NCI-H128 (cell line): ENCODE results near the gene TMEM132D.
A peak's percentile ranks its signal among the peaks of the same experiment; 100 is the strongest.

Source experiments
- DNase-seq: peaks from one replicate; lab custom pipeline; 2025; ENCODE audit not compliant: unreplicated experiment; lab: John Stamatoyannopoulos, UW

The TMEM132D gene

DNA sequence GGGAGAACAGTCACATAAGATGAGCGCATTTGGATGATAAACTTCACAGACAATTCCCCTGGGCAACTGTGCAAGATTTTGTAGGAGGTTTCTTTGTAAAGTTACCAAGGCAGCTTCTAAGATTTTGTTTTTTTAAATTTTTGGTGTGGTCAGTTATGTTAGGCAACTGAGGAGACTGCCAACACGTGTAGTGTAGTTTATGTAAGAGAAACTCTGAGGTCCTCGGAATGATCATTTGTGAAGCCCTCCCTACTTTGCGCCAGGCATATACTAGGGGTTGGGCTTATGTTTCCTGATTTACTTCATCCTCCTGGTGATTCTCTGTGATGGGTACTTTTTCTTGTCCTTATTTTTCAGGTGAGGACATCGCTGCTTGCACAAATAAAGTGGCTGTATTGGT, 433.6 kb downstream of the TMEM132D start:
- no peak for DNase-seq

DNA sequence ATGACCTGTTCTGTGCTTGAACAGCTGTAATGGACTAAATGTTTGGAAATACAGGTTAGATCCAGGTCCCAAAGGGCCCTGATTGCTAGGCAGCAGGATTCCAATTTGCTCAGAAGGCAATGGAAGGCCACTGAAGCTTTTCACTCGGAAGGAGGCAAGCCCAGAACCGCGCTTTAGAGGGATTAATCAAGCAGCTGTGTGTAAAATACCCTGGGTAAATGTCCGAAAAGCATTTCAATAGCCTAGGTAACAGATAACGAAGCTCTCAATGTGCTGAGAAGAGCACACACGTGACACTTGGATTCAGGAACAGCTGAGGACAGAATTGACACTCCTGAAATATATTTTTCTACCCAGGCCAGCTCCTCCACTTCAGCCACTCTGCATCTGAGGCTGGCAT, 436.1 kb downstream of the TMEM132D start:
- no peak for DNase-seq

DNA sequence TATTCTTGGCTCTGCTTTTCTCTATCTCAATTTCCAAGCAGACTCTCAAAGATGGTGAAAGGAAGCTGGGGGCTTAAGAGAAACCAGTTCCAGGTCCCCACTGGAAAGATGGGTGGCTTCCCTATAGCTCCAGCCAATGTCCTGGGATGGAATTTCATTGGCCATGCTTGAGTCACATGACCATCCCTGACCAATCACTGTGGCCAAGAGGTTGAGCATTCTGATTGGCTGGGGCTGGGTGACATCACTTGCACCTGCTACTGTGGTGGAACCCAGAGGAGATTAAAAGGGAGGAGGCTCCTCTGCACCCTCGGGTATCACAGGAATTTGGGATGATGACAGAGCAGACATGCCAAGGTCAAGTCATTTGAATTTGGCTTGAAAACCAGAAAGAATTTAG, 436.5 kb downstream of the TMEM132D start:
- DNase-seq = no peak

DNA sequence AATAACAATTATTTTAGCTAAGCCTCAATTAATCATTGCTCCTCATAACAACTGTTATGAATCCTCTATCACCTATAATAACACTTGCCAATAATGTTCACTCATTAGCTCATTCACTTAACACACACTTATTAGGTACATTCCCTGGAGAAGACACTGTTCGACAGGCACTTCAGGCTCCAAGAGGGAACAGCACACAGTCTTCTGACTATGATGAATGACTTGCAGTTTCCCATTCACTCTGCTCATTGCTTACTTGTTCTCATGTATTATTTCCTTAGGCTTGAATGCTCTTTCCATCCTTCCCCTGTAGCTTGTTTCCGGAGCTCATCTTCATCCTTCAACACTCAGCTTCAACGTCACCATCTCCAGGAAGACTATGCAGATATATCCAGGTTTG, 437.3 kb downstream of the TMEM132D start:
- DNase-seq = no peak

DNA sequence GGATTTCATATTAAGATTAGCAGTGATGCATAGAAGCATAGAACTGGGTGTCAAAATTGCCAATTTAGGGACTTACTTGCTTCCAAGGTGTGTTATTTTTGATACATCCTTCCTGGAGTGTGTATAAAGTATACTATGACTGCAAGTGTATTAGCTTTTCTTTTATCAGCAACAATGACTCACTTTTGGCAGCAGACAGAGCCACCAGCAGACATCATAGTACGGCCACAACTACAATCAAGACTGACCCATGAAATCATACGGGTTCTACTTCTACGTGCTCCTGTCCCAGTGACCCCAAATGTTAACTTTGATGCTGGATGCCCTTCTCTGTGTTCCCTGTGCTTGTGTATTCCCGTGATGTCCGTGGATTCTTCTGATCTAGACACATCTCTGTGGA, 443.9 kb downstream of the TMEM132D start:
- DNase-seq = no peak

DNA sequence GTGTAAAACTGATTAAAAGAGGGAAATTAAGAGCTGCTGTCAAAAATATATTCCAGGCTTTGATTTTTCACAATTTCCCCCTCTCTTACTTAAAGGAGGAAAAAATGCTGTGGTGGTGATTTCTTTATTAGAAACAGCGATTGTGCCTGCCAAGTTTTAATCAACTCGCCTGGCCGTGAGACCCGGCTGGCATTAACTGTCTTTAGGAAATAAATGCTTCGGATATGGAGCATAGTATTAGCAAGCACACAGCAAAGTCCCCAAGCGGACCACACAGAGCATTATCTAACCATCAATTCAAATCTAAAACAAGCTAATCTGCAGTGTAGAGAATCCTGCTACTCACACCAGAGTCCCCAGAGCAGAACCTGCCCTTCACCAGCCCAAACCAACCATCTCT, 457.1 kb downstream of the TMEM132D start:
- no peak for DNase-seq

DNA sequence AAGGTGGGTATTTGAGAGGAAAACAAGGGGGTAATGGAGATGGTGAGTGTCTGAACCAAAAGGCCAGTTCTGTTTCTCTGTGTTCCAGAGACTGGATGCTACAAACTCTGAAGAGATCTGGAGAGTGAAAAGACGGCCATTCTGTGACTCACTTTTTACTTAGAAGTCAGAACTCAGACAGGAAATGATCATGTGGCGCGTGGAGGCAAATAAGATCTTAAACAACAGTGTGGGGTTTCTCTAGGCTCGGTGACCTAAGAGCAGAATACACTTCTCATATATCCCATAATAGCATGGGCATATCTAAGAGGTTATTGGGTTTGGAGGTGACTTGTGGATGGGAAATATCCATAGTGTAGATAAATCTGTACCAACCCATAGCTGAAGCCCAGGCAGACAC, 463.5 kb downstream of the TMEM132D start:
- DNase-seq = no peak

DNA sequence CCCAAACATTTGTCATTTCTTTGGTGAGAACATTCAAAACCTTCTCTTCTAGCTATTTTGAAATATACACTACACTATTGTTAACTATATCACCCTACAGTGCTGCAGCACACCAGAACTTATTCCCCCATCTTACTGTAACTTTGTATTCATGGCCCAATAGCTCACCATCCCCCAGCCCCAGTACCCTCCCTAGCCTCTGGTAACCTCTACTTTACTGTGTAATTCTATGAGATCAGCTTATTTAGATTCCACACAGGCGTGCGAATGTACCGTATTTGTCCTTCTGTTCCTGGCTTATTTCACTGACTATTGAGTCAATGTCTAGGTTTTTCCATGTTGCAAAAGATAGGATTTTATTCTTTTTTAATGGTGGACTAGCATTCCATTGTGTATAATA, 469.0 kb downstream of the TMEM132D start:
- no peak for DNase-seq

DNA sequence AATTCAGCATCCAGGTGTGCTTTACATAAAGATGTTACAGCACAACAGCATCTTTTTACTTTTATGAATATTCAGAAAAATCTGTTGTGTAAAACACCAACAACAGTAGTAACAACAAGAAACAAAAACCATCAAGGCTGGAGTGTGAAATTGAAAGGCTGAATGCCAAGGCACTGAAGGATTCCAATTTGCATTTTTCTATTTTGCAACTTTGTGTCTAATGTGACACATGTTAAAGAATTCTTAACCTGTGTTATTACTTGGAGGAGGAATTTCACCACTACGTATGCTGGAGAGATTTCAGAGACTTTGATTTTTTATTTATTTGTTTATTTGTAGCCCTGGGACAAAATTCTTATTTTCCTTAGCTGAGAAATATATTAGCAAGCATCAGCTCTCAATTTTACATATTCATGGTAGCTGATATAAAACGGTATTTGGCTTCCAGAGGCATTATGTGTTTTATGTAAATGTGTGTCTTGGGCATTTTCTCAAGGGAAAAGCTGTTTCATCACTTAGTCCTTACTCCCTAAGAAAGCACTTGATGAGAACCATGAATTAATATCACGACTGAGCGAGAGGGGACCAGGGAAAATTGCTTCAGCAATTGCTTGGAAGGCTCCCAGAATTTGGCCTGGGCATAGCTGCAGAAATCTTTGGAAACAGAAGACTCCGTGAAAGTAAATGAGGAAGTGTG, 475.4 kb downstream of the TMEM132D start:
- DNase-seq = no peak

DNA sequence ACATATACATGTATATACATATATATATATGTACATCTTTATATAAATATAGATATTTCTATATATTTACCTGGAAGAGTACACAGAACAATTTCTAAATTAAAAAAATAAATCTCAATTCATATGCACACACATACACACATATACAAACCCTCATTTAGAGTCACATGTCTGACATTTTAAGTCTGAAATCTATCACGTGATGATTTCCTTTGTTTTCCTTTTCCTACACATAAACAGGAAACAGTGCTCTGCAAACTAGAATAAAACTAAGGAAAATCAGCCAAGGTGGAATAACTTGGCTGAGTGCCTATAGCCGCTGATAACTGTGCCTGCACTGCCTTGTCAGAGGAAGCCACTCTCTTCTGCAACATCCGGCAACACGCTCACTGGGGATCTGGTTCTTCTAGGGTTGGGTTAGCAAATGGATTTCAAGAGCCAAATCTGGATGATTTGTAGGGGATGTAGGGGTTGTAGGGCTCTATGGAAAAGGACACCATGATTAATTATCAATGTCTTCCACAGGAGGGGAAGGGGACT, 480.7 kb downstream of the TMEM132D start:
- no peak for DNase-seq

DNA sequence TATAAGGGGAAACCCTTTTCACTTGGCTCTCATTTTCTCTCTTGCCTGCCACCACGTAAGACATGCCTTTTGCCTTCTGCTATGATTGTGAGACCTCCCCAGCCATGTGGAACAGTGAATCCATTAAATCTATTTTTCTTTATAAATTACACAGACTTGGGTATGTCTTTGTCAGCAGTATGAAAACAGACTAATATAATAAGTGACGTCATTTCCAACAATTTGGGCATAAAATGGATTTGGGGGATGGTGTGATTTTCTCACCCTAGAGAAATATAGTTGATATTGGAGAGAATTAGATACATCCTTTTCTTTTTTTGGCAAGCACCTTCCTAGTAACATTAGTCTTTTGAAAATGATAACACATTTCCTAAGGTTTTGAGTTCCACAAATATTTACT, 490.5 kb downstream of the TMEM132D start:
- DNase-seq = no peak

DNA sequence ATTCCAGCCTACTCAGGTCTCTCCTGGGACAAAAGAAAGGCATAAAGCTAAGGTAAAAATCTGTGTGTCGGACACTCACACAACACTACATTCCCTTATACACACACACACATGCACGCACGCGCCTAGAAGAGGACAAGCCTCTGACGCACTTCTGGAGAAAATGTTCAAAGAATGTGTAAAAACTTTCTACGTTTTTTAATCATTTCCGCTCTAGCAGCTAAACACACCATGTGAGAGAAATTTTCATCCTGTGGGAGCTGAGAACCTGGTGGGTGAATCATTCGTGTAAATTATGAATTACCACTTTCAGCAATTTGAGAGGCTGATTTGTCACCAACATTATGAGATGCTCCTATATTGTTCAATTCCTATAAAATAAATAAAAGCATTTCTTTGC, 494.5 kb downstream of the TMEM132D start:
- DNase-seq = no peak

DNA sequence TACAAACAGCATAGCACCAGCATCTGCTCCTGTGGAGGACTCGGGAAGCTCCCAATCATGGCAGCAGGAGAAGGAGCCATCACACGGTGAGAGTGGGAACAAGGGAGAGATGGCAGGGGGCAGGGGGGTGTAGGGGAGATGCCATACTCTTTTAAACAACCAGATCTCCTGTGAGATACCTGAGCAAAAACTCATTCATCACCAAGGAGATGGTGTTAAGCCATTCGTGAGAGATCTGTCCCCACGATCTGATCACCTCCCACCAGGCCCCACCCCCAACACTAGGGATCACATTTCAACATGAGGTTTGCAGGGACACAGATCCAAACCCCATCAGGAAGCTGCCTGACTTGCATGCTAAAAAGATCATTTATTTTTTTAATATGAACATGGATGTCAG, 499.3 kb downstream of the TMEM132D start:
- no peak for DNase-seq

DNA sequence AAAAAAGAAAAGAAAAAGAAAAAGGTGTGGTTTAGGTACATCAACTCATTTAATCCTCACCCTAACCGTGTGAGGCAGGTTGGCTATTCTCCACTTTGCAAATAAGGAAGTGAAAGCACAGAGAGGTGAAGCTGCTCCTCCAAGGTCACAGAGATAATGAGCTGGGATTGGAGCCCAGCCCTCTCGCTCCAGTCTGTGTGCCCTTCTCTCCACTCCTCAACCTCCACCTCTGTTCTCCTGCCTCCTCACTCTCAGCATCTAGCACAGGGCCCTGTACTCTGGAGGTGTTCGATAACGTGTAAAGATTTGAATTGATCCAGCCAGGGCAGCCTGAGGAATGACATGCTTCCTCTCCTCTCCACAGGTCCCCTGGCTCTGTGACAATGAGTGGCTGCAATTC, 502.3 kb downstream of the TMEM132D start:
- no peak for DNase-seq

DNA sequence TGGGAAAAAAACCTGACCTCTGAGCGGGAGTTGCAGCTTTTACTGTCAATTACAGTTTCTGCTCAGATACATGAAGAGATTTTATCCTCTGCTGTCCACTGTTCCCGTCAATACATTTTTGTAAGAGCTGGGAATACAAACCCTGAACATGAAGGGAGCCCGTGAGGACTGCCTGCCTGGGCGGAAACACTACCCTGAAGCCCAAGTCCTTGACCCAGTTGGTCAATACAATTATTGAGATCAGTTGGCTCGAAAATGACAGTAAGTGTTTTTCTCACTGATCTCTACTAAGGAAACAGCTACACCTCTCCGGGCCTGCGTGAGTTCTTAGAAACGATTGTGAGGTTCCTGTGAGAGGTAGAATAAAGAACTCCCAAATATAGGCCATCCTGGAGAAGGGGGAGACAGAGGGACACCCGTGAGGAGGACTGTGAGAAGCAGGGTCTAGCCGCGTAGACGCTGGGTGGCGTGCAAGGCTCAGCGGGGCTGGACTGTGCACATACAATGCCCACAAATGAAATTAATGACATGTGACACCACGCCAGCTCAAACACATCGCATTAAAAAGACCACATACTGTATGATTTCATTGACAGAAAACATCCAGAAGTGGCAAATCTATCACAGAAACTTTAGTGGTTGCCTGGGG, 509.5 kb downstream of the TMEM132D start:
- DNase-seq = no peak

DNA sequence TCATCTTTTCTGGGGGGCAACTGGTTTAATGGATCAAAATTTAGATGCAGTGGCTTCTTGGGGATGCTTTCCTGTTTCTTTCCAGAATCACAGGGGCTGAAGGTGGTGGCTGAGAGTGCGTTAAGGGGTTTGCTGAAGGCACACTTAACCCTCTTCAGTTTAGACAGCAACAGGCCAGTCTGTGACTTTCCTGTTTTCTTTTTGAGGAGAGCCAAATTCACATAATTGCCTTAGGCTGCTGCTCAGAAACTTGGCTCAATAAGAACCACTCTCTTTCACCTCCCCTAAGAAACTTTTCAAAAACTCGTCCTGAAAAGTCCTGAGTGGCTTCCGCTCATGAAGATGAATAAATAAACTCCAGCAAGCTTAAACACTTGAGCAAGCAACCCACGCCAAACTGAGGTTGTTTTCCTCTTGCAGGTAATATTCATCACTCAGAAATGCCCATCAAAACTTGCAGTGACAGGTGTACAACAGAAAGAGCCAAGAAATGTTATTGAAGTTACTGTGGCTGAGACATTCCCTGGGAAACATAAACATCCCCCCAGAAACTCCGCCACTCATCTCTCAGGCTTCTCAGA, 510.4 kb downstream of the TMEM132D start:
- no peak for DNase-seq

DNA sequence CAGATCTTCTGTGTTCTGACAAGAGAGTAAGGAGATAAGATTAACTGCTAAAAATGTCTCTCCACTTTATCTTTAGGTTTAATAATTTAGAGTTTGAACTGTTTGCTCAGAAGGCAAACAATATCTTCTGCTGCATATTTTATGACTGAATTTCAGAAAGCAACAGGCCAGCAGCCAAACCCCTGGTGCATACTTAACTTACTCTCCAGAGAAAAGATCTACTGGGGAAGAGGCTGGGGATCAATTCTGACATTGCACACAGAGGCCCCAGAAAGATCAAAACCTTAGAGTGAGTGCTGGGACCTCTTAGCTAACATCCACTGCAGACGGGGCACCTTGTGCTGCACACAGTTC, 518.2 kb downstream of the TMEM132D start:
- DNase-seq = no peak

DNA sequence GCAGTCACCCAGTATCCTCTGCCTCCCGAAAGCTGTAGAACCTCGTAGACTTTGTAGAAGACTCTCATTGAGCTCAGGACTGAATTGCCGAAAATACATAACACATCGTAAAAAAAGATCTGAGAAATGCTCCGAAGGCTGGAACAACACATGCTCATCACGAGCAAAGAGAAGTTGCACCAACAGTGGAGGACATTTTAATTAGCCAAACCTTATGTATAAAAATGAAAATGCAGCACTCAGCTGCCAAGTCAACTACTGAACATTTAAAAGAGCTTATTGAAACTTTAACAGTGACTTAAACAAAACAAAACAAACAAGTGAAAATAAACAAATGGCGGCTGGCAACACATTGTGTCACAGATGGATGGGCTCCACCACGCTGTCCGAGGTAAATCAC, 519.9 kb downstream of the TMEM132D start:
- DNase-seq = no peak

DNA sequence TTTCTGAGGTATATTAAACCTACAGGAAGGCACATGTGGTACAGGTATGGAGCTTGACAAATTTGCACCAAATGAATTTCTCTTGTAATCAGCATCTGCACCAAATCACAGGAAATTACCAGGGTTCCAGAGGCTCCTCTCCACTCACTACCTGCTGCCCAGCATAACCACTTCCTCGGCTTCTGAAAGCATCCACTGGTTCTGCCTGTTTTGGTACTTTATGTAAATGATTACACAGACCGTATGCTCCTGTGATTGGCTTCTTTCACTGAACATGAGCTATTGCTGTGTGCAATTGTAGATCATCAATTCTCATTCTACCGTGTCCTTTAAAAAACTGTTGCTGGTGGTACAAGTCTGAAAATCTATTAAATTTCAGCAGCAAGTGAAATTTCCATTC, 522.1 kb downstream of the TMEM132D start:
- DNase-seq = no peak

DNA sequence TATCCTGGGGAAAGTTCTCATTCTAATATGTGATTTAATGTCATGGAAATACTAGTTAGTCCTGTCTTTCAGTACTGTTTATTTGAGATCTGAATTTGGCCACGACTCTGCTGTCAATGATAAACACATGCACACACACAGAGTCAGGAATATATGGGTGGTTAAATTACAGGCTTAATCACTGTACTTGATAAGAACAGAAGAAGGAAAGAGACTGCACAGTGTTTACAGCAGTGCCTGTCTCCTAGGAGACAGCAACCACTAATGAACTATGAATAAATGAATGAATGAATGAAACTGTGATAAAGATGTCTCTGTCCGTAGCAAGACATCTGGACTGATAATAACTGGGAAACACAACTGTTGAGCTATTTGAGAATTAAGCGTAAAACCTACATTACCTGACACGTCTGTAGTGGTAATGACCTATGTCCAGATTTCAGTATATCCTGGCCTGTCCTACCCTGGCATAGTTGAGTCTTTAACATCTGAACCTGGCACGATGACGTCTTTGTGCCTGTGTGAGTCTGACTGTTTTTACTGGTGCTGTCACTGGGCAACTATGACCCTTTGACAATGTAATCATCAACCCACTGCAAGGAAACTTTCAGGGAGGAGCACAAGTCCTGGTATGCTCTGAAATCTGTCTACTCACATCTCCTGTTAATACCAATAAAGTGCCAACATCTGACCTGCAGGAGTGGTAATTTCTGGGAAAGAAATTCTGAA, 524.6 kb downstream of the TMEM132D start:
- no peak for DNase-seq

DNA sequence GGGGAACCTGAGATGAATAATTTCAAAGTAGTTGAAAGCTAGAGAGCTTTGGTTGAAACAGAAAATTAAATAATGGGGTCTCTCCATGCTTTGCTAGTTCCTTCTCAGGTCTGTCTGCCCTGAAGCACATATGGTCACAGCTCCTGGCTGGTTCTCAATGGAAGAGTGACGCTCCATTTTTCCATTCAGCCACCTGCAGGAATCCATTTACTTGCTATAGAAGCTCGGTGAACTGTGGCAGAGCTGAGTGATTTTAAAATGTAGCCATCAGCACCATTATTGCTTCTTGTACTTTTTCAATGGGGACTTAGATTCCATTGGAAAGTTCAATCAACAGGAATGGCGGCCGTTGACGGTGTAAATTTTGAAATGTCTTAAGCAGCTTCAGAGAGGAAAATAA, 525.3 kb downstream of the TMEM132D start:
- DNase-seq = peak; percentile 81

DNA sequence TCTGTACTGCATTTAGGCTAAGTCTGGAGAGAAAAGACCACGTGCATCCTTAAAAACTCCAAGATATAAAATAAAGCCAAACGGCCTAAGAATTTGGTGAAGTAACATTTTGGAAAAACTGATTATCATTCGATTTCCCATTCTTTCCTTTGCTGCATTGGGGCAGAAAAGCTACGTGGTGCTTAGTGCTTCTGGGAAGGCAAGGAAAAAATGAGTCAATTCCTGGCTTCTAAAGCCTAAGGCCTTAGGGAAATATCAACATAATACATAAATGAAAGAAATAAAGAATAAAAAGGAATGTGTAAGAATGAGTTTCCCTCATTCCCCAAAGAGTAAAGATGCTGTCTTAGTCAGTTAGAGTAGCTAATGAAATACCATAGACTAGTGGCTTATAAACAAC, 530.1 kb downstream of the TMEM132D start:
- no peak for DNase-seq
